ENCODE results near the gene USP14. TPM values are rescaled to one million over a fixed set of nuclear protein-coding genes. Genes with fewer than 3 reads are reported as not detected.

The USP14 gene
- total and polyA plus RNA-seq, 5 donors from 2014 or later, result 35.5 to 48.7 (median 42.9) TPM

GRCh38 chr18:215448-216010, 57.2 kb downstream of the USP14 start:
- H3K4me1 Mint-ChIP-seq, result peaks cover 0 to 5% (median 0%) of the 10 kb centered on the region in 4 donors
- Histone ChIP-seq H3K9me3 (ENCODE audit: control insufficient read depth in 2 of 2, low read length in 2 of 2) (no peaks in the 10 kb centered on the region), H3K36me3 (ENCODE audit: control insufficient read depth, insufficient read depth, low read length) (peaks cover 73% of the 10 kb centered on the region), H3K27ac (ENCODE audit: insufficient read depth, low read length, poor library complexity, severe bottlenecking) (no peak overlapping the region), H3K4me3 (ENCODE audit: low read depth, low read length) (no peak overlapping the region), H3K4me1 (ENCODE audit: control insufficient read depth, insufficient read depth, low read length, poor library complexity, severe bottlenecking) (no peaks in the 10 kb centered on the region), H3K27me3 (ENCODE audit: control insufficient read depth, insufficient read depth, low read length) (no peaks in the 10 kb centered on the region)
- ATAC-seq (ENCODE audit: low read depth in 2 of 2) (no peak), DNase-seq (no peak)
- H3K36me3 Mint-ChIP-seq, result peaks cover 46% of the 10 kb centered on the region
- H3K27me3 Mint-ChIP-seq, result no peaks in the 10 kb centered on the region
- H3K4me3 Mint-ChIP-seq, result no peak overlapping the region
- peaks cover 0 to 2% (median 0%) of the 10 kb centered on the region in 7 donors for H3K9me3 Mint-ChIP-seq
- no peak overlapping the region for H3K27ac Mint-ChIP-seq

- Histone ChIP-seq H3K27me3 (ENCODE audit: control insufficient read depth, insufficient read depth, low read length) (no peaks in the 10 kb centered on the region), H3K4me3 (ENCODE audit: low read depth, low read length) (no peak overlapping the region), H3K9me3 (ENCODE audit: control insufficient read depth in 2 of 2, low read length in 2 of 2) (no peaks in the 10 kb centered on the region), H3K36me3 (ENCODE audit: control insufficient read depth, insufficient read depth, low read length) (peaks cover 63% of the 10 kb centered on the region), H3K27ac (ENCODE audit: insufficient read depth, low read length, poor library complexity, severe bottlenecking) (no peak overlapping the region), H3K4me1 (ENCODE audit: control insufficient read depth, insufficient read depth, low read length, poor library complexity, severe bottlenecking) (no peaks in the 10 kb centered on the region)
- Mint-ChIP-seq H3K27ac (peak overlapping the region; percentile 68 to 82 (median 72)), H3K27me3 (no peaks in the 10 kb centered on the region), H3K4me3 (no peak overlapping the region), H3K36me3 (peaks cover 36% of the 10 kb centered on the region), H3K9me3 (peaks cover 0 to 2% (median 0%) of the 10 kb centered on the region in 7 donors), H3K4me1 (peaks cover 0 to 5% (median 0%) of the 10 kb centered on the region in 4 donors)
- no peak for ATAC-seq (ENCODE audit: low read depth in 2 of 2)
- no peak for DNase-seq
Measured at GRCh38 chr18:217532-218336, 59.4 kb downstream of the USP14 start.

- peaks cover 0 to 5% (median 0%) of the 10 kb centered on the region in 4 donors for H3K4me1 Mint-ChIP-seq
- H3K27me3 Mint-ChIP-seq, result no peaks in the 10 kb centered on the region
- Histone ChIP-seq H3K4me3 (ENCODE audit: low read depth, low read length) (no peak overlapping the region), H3K36me3 (ENCODE audit: control insufficient read depth, insufficient read depth, low read length) (peaks cover 56% of the 10 kb centered on the region), H3K9me3 (ENCODE audit: control insufficient read depth in 2 of 2, low read length in 2 of 2) (no peaks in the 10 kb centered on the region), H3K27me3 (ENCODE audit: control insufficient read depth, insufficient read depth, low read length) (no peaks in the 10 kb centered on the region), H3K27ac (ENCODE audit: insufficient read depth, low read length, poor library complexity, severe bottlenecking) (no peak overlapping the region), H3K4me1 (ENCODE audit: control insufficient read depth, insufficient read depth, low read length, poor library complexity, severe bottlenecking) (no peaks in the 10 kb centered on the region)
- H3K36me3 Mint-ChIP-seq, result peaks cover 42% of the 10 kb centered on the region
- peak overlapping the region in 1 of 3 donors; percentile 26 for H3K27ac Mint-ChIP-seq
- peaks cover 0 to 2% (median 0%) of the 10 kb centered on the region in 7 donors for H3K9me3 Mint-ChIP-seq
- DNase-seq, result no peak
- ATAC-seq (ENCODE audit: low read depth in 2 of 2), result no peak
- no peak overlapping the region for H3K4me3 Mint-ChIP-seq
Measured at GRCh38 chr18:220708-221107, 62.4 kb downstream of the USP14 start.

GRCh38 chr18:225745-226144, 67.4 kb downstream of the USP14 start:
- Mint-ChIP-seq H3K36me3 (peaks cover 49% of the 10 kb centered on the region), H3K9me3 (peaks cover 0 to 2% (median 0%) of the 10 kb centered on the region in 7 donors), H3K4me1 (peaks cover 0 to 11% (median 5%) of the 10 kb centered on the region in 4 donors), H3K27me3 (no peaks in the 10 kb centered on the region), H3K4me3 (no peak overlapping the region), H3K27ac (peak overlapping the region in 1 of 3 donors; percentile 35)
- H3K27me3 ChIP-seq (ENCODE audit: control insufficient read depth, insufficient read depth, low read length), result no peaks in the 10 kb centered on the region
- H3K36me3 ChIP-seq (ENCODE audit: control insufficient read depth, insufficient read depth, low read length), result peaks cover 43% of the 10 kb centered on the region
- ATAC-seq (ENCODE audit: low read depth in 2 of 2), result no peak
- no peak overlapping the region for H3K4me3 ChIP-seq (ENCODE audit: low read depth, low read length)
- no peaks in the 10 kb centered on the region for H3K9me3 ChIP-seq (ENCODE audit: control insufficient read depth in 2 of 2, low read length in 2 of 2)
- DNase-seq, result no peak
- no peak overlapping the region for H3K27ac ChIP-seq (ENCODE audit: insufficient read depth, low read length, poor library complexity, severe bottlenecking)
- H3K4me1 ChIP-seq (ENCODE audit: control insufficient read depth, insufficient read depth, low read length, poor library complexity, severe bottlenecking), result no peaks in the 10 kb centered on the region

- DNase-seq (no peak), ATAC-seq (ENCODE audit: low read depth in 2 of 2) (no peak)
- H3K4me1 Mint-ChIP-seq, result peaks cover 0 to 11% (median 5%) of the 10 kb centered on the region in 4 donors
- H3K9me3 ChIP-seq (ENCODE audit: control insufficient read depth in 2 of 2, low read length in 2 of 2), result no peaks in the 10 kb centered on the region
- H3K36me3 Mint-ChIP-seq, result peaks cover 50% of the 10 kb centered on the region
- peaks cover 44% of the 10 kb centered on the region for H3K36me3 ChIP-seq (ENCODE audit: control insufficient read depth, insufficient read depth, low read length)
- no peak overlapping the region for H3K4me3 Mint-ChIP-seq
- no peaks in the 10 kb centered on the region for H3K27me3 ChIP-seq (ENCODE audit: control insufficient read depth, insufficient read depth, low read length)
- H3K27me3 Mint-ChIP-seq, result no peaks in the 10 kb centered on the region
- H3K27ac Mint-ChIP-seq, result no peak overlapping the region
- H3K9me3 Mint-ChIP-seq, result peaks cover 0 to 2% (median 0%) of the 10 kb centered on the region in 7 donors
- no peak overlapping the region for H3K4me3 ChIP-seq (ENCODE audit: low read depth, low read length)
- H3K27ac ChIP-seq (ENCODE audit: insufficient read depth, low read length, poor library complexity, severe bottlenecking), result no peak overlapping the region
- no peaks in the 10 kb centered on the region for H3K4me1 ChIP-seq (ENCODE audit: control insufficient read depth, insufficient read depth, low read length, poor library complexity, severe bottlenecking)
Measured at GRCh38 chr18:227374-227773, 69.0 kb downstream of the USP14 start.

- Mint-ChIP-seq H3K4me1 (peaks cover 0 to 11% (median 6%) of the 10 kb centered on the region in 4 donors), H3K27ac (peak overlapping the region; percentile 19 to 97 (median 81)), H3K27me3 (no peaks in the 10 kb centered on the region), H3K36me3 (peaks cover 51% of the 10 kb centered on the region), H3K9me3 (peaks cover 0 to 2% (median 0%) of the 10 kb centered on the region in 7 donors), H3K4me3 (no peak overlapping the region)
- ATAC-seq (ENCODE audit: low read depth in 2 of 2) (no peak), DNase-seq (no peak)
- no peak overlapping the region for H3K4me3 ChIP-seq (ENCODE audit: low read depth, low read length)
- no peak overlapping the region for H3K27ac ChIP-seq (ENCODE audit: insufficient read depth, low read length, poor library complexity, severe bottlenecking)
- H3K27me3 ChIP-seq (ENCODE audit: control insufficient read depth, insufficient read depth, low read length), result no peaks in the 10 kb centered on the region
- peaks cover 40% of the 10 kb centered on the region for H3K36me3 ChIP-seq (ENCODE audit: control insufficient read depth, insufficient read depth, low read length)
- no peaks in the 10 kb centered on the region for H3K4me1 ChIP-seq (ENCODE audit: control insufficient read depth, insufficient read depth, low read length, poor library complexity, severe bottlenecking)
- H3K9me3 ChIP-seq (ENCODE audit: control insufficient read depth in 2 of 2, low read length in 2 of 2), result no peaks in the 10 kb centered on the region
Measured at GRCh38 chr18:227902-228301, 69.5 kb downstream of the USP14 start.

- Mint-ChIP-seq H3K4me1 (peaks cover 0 to 13% (median 6%) of the 10 kb centered on the region in 4 donors), H3K36me3 (peaks cover 44% of the 10 kb centered on the region), H3K27ac (peak overlapping the region in 2 of 3 donors; percentile 7 to 81), H3K27me3 (no peaks in the 10 kb centered on the region), H3K4me3 (no peak overlapping the region), H3K9me3 (peaks cover 0 to 2% (median 0%) of the 10 kb centered on the region in 7 donors)
- ATAC-seq (ENCODE audit: low read depth in 2 of 2) (no peak), DNase-seq (no peak)
- Histone ChIP-seq H3K27me3 (ENCODE audit: control insufficient read depth, insufficient read depth, low read length) (no peaks in the 10 kb centered on the region), H3K4me1 (ENCODE audit: control insufficient read depth, insufficient read depth, low read length, poor library complexity, severe bottlenecking) (no peaks in the 10 kb centered on the region), H3K27ac (ENCODE audit: insufficient read depth, low read length, poor library complexity, severe bottlenecking) (no peak overlapping the region), H3K36me3 (ENCODE audit: control insufficient read depth, insufficient read depth, low read length) (peaks cover 35% of the 10 kb centered on the region), H3K4me3 (ENCODE audit: low read depth, low read length) (no peak overlapping the region), H3K9me3 (ENCODE audit: control insufficient read depth in 2 of 2, low read length in 2 of 2) (no peaks in the 10 kb centered on the region)
Measured at GRCh38 chr18:228586-228985, 70.2 kb downstream of the USP14 start.
